ENCODE data around the gene PIPOX.

DNA sequence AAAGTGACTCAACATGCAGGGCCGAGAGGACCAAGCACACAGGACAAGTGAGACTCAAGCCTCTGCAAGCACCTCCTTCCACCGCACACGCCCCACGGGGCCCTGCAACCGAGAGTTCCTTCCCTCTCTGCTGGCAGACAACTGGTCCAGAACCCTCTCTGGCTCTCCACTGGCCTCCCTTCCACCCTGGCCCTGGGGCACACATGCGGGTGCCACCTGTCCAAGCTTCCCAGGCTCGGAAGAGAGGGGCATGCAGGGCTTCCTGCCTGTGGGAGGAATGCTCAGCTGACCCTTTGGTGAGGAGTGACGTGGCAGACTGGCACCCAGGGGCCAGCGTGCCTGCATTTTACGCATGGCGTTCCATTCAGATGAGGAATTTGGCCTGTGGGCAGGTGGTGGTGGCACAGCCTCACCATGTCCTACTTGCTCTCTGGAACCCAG is 59.8 kb downstream of the PIPOX start:
- no peak for TF ChIP-seq CTCF (IDR thresholded peaks at IDR 0.05)
- no peak for TF ChIP-seq POLR2A (IDR thresholded peaks at IDR 0.05)
